Activated naive CD8-positive, alpha-beta T cell treated with anti-CD3 and anti-CD28 coated beads, Interleukin-2, amount 50 U/mL, for 16 hours (primary cell): ENCODE data around the gene DMAC2.
"Not testable (repeated sequence)": the region's sequence is repeated elsewhere in the genome, so short reads cannot be mapped to it uniquely, and the experiment has no call there.

Experiments
- DNase-seq: peaks from one replicate; pipeline ENCODE4 v3.0.0-alpha.2; 2020; ENCODE audit warnings: low read depth, low spot score

DMAC2 gene

GRCh38 chr19:41422955-41423354 lies 16.8 kb downstream of the DMAC2 start:
- DNase-seq = no peak

GRCh38 chr19:41422456-41422855 lies 17.3 kb downstream of the DMAC2 start:
- no peak for DNase-seq

- DNase-seq = no peak
Measured at GRCh38 chr19:41421973-41422372, 17.7 kb downstream of the DMAC2 start.

GRCh38 chr19:41421314-41421713 lies 18.4 kb downstream of the DMAC2 start:
- no peak for DNase-seq

GRCh38 chr19:41420101-41420880 lies 19.4 kb downstream of the DMAC2 start:
- no peak for DNase-seq

- DNase-seq = no peak
Measured at GRCh38 chr19:41416194-41416674, 23.5 kb downstream of the DMAC2 start.

GRCh38 chr19:41415154-41415571 lies 24.5 kb downstream of the DMAC2 start:
- no peak for DNase-seq

- DNase-seq = no peak
Measured at GRCh38 chr19:41414461-41414860, 25.3 kb downstream of the DMAC2 start.

GRCh38 chr19:41413947-41414346 lies 25.8 kb downstream of the DMAC2 start:
- no peak for DNase-seq

GRCh38 chr19:41412953-41413352 lies 26.8 kb downstream of the DMAC2 start:
- no peak for DNase-seq

- DNase-seq = no peak
Measured at GRCh38 chr19:41411968-41412265, 27.8 kb downstream of the DMAC2 start.

- no peak for DNase-seq
Measured at GRCh38 chr19:41411100-41411967, 28.4 kb downstream of the DMAC2 start.

GRCh38 chr19:41410336-41411054 lies 29.2 kb downstream of the DMAC2 start:
- DNase-seq = no peak

GRCh38 chr19:41409288-41409687 lies 30.4 kb downstream of the DMAC2 start:
- DNase-seq = no peak

- DNase-seq = not testable (repeated sequence)
Measured at GRCh38 chr19:41408846-41409245, 30.9 kb downstream of the DMAC2 start.

- DNase-seq = no peak
Measured at GRCh38 chr19:41408256-41408655, 31.5 kb downstream of the DMAC2 start.

GRCh38 chr19:41407271-41407670 lies 32.4 kb downstream of the DMAC2 start:
- DNase-seq = no peak

GRCh38 chr19:41405776-41406175 lies 33.9 kb downstream of the DMAC2 start:
- DNase-seq = no peak

- DNase-seq = no peak
Measured at GRCh38 chr19:41403181-41403970, 36.3 kb downstream of the DMAC2 start.

- no peak for DNase-seq
Measured at GRCh38 chr19:41402010-41402409, 37.7 kb downstream of the DMAC2 start.

GRCh38 chr19:41401483-41401882 lies 38.2 kb downstream of the DMAC2 start:
- no peak for DNase-seq
